ENCODE results near the gene OSBPL6.
"Not testable (repeated sequence)": the region's sequence is repeated elsewhere in the genome, so short reads cannot be mapped to it uniquely, and the experiment has no call there.

OSBPL6 gene

DNA sequence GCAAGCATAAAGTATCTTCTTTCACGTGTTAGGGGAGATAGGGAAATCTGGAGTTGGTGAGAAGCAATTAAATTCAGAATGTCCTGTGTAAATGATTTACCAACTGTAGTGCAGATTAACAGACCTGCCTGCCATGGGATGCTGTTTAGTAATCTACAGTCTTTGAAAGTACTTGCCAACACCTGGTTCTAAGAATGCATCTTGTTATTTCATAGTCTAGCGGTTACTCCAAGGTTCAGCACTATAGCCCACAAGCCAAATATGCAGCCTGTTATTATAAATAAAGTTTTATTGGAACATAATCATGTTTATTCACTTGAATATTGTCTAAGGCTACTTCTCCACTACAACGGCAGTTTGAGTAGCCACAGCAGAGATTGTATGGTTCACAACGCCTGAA, 100.8 kb downstream of the OSBPL6 start:
- in situ Hi-C loops (cut with HindIII; ENCODE audit: low sequenced_read_pairs) = no loop called here

DNA sequence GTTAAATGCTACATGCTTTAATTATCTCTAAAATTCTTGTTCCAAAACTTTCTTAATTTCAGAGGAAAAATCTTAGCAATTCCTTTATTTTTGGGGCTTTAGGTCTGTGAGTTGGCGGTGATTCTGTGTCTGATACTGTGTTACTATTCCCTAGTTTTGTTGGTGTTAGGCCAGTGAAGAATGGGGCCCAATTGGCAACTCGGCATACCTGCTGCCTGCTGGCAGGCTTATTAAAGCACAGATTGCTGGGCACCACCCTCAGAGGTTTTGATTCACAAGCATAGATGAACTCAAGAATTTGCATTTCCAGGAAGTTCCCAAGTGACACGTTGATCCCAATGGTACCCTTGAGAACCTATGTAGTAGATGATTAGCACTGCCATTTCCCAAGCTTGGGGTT, 101.6 kb downstream of the OSBPL6 start:
- in situ Hi-C loops (cut with HindIII; ENCODE audit: low sequenced_read_pairs) = no loop called here

DNA sequence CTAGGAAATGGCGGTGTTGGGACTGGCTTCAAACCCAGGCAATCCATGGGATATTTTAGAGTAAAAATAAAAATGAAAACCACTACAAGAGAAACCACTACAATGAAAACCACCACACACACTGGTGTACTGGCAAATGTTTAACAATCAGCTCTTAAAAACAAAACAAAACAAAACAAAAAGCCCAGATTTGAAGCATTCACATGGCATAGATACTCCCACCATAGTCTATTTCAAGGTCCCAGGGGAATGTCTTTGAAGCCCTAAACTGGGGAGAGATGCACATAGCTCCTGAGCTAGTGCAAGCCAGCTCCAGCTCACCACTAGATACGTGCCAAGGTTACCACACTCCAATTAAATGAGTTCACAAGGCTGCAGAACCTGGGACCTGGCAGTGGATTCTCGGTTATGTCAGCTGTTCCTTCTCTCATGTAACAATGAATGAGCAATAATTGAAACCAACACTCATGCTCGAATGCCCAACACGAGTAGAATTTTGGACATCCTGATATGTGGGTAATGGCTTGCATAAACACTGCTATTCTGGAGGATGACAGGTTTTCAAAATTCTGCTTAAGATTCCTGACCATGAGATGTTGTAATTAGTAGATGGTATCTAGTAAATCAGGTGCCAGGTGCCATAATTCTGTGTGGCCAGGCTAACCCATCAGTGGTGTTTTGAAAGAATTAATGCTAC, 102.2 kb downstream of the OSBPL6 start:
- in situ Hi-C loops (cut with HindIII; ENCODE audit: low sequenced_read_pairs) = no loop called here

DNA sequence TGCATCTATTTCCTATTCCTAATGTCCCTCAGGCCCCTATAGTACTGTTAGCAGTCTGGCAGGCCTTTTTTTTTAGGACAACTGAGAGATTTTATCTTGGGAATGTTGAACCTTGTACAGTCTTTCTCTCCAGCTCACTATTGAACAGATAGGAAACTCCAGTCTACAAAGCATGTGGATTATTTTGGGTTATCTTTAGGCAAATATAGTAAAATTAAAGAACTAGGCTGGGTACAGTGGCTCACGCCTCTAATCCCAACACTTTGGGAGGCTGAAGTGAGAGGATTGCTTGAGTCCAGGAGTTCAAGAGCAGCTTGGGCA, 102.7 kb downstream of the OSBPL6 start:
- in situ Hi-C loops (cut with HindIII; ENCODE audit: low sequenced_read_pairs) = no loop called here

DNA sequence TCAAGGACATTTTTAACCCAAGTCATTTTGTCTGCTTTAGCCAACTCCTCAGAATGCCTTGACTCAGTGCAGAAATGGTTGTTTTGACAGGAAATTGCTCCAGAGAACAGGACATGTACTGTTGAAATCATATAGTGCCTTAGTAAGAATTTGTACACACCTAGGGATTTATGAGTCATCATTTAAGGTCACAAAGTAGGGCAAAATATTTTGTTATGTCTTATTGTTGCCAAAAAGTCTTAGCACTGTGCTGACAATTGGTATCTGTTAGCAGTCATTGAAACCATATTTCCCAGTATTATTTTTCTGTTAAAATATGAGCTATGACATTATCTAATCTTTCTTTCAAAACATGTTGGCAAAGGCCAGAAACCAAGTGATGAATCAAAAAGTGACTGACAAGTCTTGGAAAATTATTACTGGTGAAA, 104.5 kb downstream of the OSBPL6 start:
- in situ Hi-C loops (cut with HindIII; ENCODE audit: low sequenced_read_pairs) = no loop called here

DNA sequence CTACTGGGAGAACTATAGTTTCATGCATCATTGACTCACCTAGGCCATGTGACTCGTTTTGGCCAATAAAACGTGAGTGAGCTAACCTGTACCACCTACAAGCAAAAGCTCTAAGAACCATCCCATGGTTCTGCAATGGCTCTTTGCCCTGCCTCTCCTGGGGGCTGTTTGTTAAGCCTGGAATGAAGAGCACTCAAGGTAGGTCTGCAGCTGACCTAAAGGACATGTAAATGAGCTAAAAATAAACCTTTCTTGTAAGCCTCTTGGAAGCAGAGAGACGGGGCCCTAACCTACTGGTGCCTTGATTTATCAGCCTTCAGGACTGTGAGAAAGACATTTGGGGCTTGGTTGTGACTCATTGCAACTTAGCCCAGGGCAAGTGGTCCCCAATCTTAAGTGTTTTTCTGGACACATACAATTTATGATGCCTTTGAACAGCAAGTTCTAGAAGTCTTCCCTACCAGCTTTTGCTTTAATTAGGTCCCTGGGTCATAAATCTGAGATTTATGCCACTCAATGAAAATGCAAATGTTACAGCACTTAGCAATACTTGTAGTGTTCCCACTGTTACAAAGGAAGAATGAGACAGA, 107.4 kb downstream of the OSBPL6 start:
- in situ Hi-C loops (cut with HindIII; ENCODE audit: low sequenced_read_pairs) = no loop called here

DNA sequence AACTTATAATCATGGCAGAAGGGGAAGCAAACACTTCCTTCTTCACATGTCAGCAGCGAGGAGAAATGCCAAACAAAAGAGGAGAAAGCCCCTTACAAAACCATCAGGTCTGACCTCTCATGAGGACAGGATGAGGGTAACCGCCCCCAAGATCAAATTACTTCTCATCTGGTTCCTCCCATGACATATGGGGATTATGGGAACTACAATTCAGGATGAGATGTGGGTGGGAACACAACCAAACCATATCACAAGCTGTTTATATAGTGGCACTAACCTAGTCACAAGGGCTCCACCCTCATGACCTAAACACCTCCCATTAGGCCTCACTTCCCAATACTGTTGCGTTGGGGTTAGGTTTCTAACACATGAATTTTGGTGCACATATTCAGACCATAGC, 110.0 kb downstream of the OSBPL6 start:
- in situ Hi-C loops (cut with HindIII; ENCODE audit: low sequenced_read_pairs) = no loop called here

DNA sequence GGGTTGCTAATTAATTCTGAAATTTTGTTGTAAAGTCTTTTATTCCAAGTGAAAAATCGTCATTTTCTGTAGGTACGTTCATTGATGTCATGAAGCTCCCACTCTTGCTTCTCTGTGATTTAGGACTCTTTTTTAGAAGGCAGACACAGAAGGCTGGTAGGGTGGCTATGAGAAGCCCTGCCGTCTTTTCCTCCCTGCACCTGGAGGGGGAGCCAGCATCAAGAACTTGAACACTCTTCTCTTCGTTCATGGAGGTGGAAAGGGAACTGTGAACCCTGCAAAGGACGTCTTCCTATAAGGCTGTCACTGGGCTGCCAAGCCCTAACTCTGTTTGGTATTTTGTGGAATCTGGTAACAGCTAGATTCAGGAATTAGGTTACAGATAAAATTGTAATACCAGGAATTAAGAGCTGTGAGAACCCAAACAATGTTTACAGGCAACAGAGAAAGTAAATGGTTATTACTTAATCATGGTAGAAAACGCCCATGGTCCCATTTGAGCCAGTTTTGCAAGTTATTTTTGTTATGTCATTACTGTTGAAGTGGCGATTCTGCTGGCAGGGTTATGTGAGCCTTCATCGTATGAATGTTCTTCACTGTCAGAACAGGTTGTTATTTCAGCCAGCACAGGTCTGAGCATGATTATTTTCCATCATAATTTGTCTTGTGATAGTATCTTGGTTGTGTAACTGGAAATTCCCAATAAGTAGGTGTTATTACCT, 112.2 kb downstream of the OSBPL6 start:
- in situ Hi-C loops (cut with HindIII; ENCODE audit: low sequenced_read_pairs) = no loop called here

DNA sequence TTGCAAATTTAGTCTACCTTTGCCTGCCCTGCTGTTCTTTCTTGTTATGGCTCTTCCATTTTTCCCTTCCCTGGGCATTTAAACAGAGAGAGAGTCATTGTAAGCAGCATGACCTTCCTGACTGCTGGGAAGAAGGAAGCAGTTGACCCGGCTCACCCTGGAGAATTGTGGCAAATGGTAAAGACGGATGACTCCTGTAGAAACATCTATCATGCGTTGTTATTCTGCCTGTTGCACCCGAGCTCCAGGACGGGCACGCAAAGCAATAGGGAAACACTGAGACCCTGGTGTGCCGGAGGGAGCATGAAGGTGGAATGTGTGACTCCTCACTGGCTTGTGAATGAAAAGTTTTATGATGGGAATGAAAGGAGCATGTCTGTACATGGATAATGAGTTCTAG, 113.3 kb downstream of the OSBPL6 start:
- in situ Hi-C loops (cut with HindIII; ENCODE audit: low sequenced_read_pairs) = no loop called here

DNA sequence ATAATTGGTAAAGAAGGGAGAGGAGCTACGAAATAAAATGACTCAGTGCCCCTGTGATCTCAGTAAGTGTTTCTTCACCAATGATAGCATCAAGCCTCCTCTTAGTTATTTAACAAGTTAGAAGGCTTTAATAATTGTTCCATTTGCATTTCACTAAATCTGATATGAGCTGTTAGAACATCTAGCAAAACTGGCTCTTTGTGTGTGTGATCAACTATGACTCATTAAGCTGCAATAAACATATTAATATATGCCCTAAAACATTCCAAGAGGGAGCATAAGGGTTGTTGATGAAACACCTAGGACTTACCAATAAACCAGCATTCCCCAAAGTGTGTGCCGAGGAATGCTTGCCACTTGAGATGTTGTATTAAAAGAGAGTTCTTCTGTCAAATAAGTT, 115.2 kb downstream of the OSBPL6 start:
- in situ Hi-C loops (cut with HindIII; ENCODE audit: low sequenced_read_pairs) = no loop called here

DNA sequence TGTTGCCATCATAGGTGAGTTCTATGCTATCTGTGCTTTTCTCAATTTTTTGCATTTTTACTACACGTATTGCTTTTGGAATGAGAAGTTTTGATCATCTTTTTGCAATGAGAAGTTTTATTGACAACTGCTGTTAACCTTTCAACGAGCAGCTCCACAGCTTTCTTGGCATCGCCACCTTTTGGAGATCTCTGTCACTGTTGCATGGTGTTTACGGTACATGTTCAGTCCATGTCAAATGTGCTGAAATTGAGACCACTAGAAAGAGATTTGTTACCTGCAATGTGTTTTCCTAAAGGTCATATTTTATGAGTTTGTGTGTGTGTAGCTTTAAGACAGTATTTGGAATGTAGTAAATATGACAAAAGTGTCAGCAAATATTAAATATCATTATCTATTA, 120.8 kb downstream of the OSBPL6 start:
- in situ Hi-C loops (cut with HindIII; ENCODE audit: low sequenced_read_pairs) = loop anchor here (5.0 kb wide), 1 partner anchor 72 kb away; no protein-coding TSS in a partner anchor

DNA sequence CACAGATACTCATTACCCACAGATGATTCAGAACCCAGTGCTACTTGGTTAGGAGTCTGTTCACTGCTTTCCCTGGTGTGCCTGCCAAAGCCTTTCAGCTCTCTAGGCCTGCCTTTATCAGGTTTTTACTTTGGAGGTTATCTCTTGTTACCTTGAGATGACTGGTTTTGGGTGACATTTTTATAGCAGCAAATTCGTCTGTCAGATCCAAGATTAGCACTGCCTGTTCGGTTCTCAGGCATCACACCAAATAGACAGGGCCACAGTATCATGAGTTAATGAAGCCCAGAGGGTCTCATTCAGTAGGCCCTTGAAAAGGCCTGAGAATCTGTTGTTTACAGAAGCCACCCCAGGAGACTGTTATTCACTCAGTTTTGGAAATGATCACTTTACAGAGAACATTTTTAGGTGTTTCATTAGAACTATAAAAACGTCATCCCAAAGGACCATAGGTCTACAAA, 121.2 kb downstream of the OSBPL6 start:
- in situ Hi-C loops (cut with HindIII; ENCODE audit: low sequenced_read_pairs) = loop anchor here (5.0 kb wide), 1 partner anchor 72 kb away; no protein-coding TSS in a partner anchor

DNA sequence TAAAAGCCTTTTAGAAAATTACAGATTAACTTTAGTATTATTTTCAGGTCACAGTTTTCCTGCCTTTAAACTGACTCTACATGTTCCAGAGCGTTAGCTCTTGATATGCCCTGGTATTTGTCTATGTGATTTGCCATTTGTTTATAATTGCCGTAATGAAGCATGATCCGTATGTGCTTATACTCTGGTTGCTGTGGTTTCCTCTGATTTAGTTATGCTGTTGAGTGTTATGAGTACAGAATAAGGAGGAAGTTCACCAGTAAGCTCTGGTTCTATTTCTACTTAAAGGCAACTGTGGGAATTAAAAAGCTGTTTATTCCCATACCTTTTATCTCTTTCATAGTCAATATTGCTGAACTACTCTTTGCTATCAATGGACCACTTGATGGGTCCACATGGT, 123.5 kb downstream of the OSBPL6 start:
- in situ Hi-C loops (cut with HindIII; ENCODE audit: low sequenced_read_pairs) = loop anchor here (5.0 kb wide), 1 partner anchor 69 kb away; no protein-coding TSS in a partner anchor

DNA sequence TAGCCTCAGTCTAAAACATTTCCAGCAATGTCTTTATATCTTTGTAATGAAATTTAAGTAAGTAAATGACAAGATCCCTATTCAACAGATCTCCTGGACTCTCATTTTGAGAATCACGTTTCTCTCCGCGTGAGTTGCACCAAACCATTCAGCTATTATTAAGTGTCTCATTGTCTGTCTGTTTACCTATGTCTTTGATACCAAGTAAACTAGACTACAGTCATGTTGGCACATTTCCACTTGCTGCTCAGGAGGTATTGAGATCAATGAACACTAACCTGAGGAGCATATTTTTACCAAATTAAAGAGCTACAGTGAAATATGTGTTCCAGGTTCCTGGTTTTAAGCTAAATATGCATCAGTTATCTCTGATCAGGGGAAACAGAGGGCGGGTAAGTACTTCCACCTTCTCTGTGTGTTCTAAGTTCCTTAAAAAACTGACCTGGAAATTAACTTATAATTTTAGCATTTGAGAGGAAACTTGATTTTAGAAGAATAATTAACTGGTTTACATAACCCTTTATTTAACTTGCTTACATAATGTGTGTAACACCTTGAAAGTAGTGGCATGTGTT, 125.8 kb downstream of the OSBPL6 start:
- in situ Hi-C loops (cut with HindIII; ENCODE audit: low sequenced_read_pairs) = no loop called here

DNA sequence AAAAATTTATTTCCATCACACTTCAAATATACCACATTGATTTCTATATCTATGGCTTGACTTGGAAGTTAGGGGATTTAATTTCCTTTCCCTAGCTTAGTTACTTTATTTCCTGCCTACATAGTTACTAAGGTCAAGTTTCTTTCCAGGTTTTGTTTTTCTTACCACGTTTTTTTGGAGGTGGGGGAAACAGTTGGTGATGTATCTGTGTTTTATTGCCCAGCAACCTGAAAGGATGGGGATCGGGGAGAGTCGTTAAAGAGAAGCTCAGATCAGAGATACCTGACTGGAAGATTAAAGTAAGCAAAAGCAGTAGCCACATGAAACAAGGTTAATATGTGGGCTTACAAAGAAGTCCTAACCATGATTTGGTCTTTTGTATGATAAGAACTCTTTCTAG, 127.8 kb downstream of the OSBPL6 start:
- in situ Hi-C loops (cut with HindIII; ENCODE audit: low sequenced_read_pairs) = no loop called here

DNA sequence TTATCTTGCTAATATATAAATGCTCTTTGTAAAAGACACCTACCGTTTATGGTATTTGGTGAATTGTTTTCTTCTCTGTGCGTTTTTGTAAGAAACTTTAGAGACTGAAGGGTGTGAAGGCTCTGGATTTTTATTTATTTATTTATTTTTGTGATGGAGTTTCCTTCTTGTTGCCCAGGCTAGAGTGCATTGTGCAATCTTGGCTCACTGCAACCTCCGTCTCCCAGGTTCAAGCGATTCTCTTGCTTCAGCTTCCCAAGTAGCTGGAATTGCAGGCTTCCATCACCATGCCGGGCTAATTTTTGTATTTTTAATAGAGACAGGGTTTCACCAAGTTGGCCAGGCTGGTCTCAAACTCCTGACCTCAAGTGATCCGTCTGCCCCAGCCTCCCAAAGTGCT, 129.0 kb downstream of the OSBPL6 start:
- in situ Hi-C loops (cut with HindIII; ENCODE audit: low sequenced_read_pairs) = not testable (repeated sequence)

DNA sequence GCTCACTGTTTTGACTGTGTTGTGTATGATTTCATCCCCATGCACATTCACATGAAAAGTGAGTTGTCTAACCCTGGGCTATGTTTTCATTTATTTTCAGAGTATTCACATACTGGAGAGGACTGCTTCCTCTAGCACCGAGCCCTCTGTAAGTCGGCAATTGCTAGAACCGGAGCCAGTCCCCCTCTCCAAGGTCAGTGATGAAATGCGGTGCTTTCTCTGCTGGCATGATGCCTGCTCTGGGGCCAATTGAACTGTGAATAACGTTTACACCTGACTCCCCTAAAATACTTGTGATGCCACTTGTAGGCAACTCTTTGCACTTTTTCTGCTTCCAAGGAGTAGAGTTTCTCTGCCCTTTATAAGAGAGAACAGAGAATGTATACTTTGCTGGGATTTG, 129.8 kb downstream of the OSBPL6 start:
- in situ Hi-C loops (cut with HindIII; ENCODE audit: low sequenced_read_pairs) = no loop called here

DNA sequence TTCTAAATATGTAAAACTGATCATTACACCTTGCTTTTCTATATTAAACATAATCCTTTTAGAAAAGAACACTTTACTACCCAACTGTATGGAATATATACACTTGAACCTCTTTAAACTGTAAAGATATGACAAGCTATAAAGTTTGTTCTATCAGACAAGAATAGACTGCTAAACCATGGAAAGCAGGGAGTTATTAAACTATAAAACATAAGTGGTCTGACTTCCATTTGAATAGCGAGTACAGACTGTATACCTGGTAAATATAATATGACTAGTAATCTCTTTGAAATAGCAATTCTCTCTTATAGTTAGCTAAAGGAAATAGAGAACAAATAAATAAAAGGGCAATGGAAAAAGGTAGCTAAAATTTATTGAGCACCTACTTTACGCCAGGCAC, 131.0 kb downstream of the OSBPL6 start:
- in situ Hi-C loops (cut with HindIII; ENCODE audit: low sequenced_read_pairs) = no loop called here

DNA sequence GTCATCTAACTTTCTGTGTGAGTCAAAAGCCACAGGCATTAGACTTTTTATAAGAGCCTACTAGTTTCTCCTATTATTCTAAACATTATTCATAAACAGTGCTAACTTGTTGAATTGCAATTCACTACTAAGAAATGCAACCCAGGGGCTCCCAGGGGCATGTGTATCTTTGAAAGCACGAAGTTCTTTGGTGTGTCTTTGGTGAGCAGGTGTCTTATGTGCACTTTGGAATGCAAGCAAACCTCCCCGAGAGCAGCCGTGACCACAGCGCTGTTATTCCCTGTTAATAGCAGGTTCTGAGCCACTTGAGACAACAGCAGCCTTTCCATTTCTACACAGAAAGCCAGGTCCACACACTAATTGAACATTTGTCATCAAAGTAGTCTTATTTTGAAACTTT, 133.2 kb downstream of the OSBPL6 start:
- in situ Hi-C loops (cut with HindIII; ENCODE audit: low sequenced_read_pairs) = no loop called here

DNA sequence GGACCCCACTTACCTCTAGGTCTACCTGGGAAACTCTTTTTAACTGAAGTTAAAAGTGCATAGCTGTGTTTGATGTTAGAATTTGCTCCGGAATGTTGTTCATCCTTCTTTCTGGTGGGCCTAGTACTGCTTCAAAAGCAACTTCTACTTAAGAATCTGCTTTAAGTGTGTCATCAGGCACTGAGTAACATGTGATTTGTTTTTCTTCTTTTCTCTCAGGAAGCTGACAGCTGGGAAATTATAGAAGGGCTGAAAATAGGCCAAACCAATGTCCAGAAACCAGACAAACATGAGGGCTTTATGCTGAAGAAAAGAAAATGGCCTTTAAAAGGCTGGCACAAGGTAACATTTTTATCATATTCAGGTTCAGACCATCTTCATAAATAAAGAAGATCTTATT, 133.7 kb downstream of the OSBPL6 start:
- in situ Hi-C loops (cut with HindIII; ENCODE audit: low sequenced_read_pairs) = no loop called here

DNA sequence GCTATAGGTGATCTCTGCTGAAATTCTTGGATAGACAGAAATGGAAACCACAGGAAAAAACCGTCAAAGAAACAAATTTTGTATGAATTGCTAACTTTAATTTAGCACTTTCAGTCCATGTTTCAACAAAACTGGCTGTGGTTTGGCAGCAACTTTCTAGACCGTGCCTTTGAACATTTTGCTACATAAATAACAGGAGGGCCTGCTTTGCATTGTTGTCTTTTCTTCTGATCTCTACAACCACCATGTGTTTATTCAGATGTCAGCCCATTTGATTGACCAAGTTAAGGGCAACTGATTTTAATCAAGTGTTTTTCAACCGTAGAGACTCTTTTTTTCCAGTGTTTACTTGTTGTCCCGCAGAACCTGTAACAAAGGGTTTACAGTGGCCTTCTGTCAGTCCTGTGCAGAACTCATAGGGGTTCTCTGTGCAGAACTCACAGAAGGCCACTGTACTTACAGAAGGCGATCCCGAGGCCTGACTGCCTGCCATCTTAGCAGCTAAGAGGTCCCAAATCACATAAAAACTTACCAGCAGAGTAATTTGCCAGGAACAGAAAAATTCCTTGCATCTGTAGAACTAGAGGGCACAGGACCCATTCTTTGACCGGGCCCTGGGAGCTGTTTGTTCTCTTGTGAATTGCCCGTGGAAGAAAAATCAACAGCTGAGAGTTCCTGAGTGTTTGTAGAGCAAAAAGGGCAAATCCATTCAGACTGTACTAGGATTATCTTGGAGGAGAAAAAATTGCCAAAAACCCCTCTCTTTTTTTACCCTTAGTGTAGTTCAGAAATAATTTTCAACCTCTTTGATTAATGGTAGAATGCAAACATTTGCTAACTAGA, 136.1 kb downstream of the OSBPL6 start:
- in situ Hi-C loops (cut with HindIII; ENCODE audit: low sequenced_read_pairs) = no loop called here

Data from endothelial cell of hepatic sinusoid (primary cell).